ENCODE measurements around the gene TMA7. TPM values are rescaled to one million over a fixed set of nuclear protein-coding genes. Genes with fewer than 3 reads are reported as not detected.

The TMA7 gene
- total and polyA plus RNA-seq, 11 donors = 177 to 733 (median 205) TPM

GRCh38 chr3:48475188-48475587 is 35.1 kb downstream of the TMA7 start:
- H3K27me3 ChIP-seq = no peaks in the 10 kb centered on the region
- TF ChIP-seq CTCF (IDR thresholded peaks at IDR 0.05) (no peak), POLR2A (IDR thresholded peaks at IDR 0.05) (no peak)
- no peak overlapping the region for H3K27ac ChIP-seq
- intact Hi-C loops (cut with DNase I) = loop anchor here in 1 of 10 donors (10.0 kb wide), 1 partner anchor 210 kb away; the partner anchor contains the start of gene NCKIPSD
- no peak overlapping the region for H3K4me3 ChIP-seq
- no peaks in the 10 kb centered on the region for H3K9me3 ChIP-seq
- DNase-seq = no peak
- peaks cover 0 to 19% (median 0%) of the 10 kb centered on the region in 9 donors for H3K36me3 ChIP-seq
- 77 to 91% (median 89%) methylated on average over 10 to 11 of the region's 11 CpGs for WGBS, 4 donors
- peaks cover 7 to 55% (median 35%) of the 10 kb centered on the region in 12 donors for H3K4me1 ChIP-seq
- ATAC-seq = no peak

GRCh38 chr3:48476426-48477053 is 36.5 kb downstream of the TMA7 start:
- Histone ChIP-seq H3K4me3 (no peak overlapping the region), H3K4me1 (peaks cover 0 to 41% (median 22%) of the 10 kb centered on the region in 12 donors), H3K27me3 (no peaks in the 10 kb centered on the region), H3K27ac (peak overlapping the region in 6 of 12 donors; percentile 34 to 88 (median 68)), H3K9me3 (no peaks in the 10 kb centered on the region), H3K36me3 (peaks cover 0 to 17% (median 0%) of the 10 kb centered on the region in 9 donors)
- no peak for ATAC-seq
- DNase-seq = no peak
- no peak for TF ChIP-seq CTCF (IDR thresholded peaks at IDR 0.05)
- intact Hi-C loops (cut with DNase I) = loop anchor here in 1 of 10 donors (10.0 kb wide), 1 partner anchor 208 kb away; the partner anchor contains the start of gene NCKIPSD
- WGBS, 4 donors = 92 to 94% (median 93%) methylated on average over 9 of the region's 9 CpGs

GRCh38 chr3:48477959-48478520 is 38.0 kb downstream of the TMA7 start:
- H3K9me3 ChIP-seq = no peaks in the 10 kb centered on the region

More at GRCh38 chr3:48477959-48478520, 38.0 kb downstream of the TMA7 start:
- DNase-seq = no peak
- Histone ChIP-seq H3K4me1 (peaks cover 0 to 27% (median 14%) of the 10 kb centered on the region in 12 donors), H3K4me3 (peak overlapping the region in 1 of 12 donors; percentile 25), H3K27ac (peak overlapping the region in 10 of 12 donors; percentile 3 to 88 (median 72)), H3K36me3 (peaks cover 0 to 17% (median 0%) of the 10 kb centered on the region in 9 donors), H3K27me3 (no peaks in the 10 kb centered on the region)
- intact Hi-C loops (cut with DNase I) = loop anchor here in 1 of 10 donors (10.0 kb wide), 1 partner anchor 207 kb away; the partner anchor contains the start of gene NCKIPSD
- peak in 1 of 4 donors; percentile 1 for ATAC-seq
- TF ChIP-seq POLR2A (IDR thresholded peaks at IDR 0.05) (no peak), CTCF (IDR thresholded peaks at IDR 0.05) (no peak)
- 72 to 80% (median 75%) methylated on average over 8 to 9 of the region's 9 CpGs for WGBS, 4 donors

All from heart left ventricle (tissue), 16 donors.